Upper lobe of right lung (tissue), 1 donor: ENCODE data around the gene FEZ2. TPM values are rescaled to one million over a fixed set of nuclear protein-coding genes. Genes with fewer than 3 reads are reported as not detected.
A peak's percentile ranks its signal among the peaks of the same experiment; 100 is the strongest.

Experiments used
- ATAC-seq: fragments of 200-7000 bp; cut with Tn5 transposase; one replicate; pipeline ENCODE4 v1.9.1; 2020; ENCODE audit warnings: mild to moderate bottlenecking, moderate library complexity
- DNase-seq: peaks from one replicate; pipeline ENCODE4 v3.0.0-alpha.2; 2020
- H3K27ac ChIP-seq: fragments of 200-600 bp; one replicate; pipeline ENCODE4 v1.8.0; 2022
- H3K27me3 ChIP-seq: fragments of 200-600 bp; one replicate; pipeline ENCODE4 v1.8.0; 2022; ENCODE audit warnings: mild to moderate bottlenecking
- H3K36me3 ChIP-seq: fragments of 200-600 bp; one replicate; pipeline ENCODE4 v1.8.0; 2022
- H3K4me1 ChIP-seq: fragments of 200-600 bp; one replicate; pipeline ENCODE4 v1.8.0; 2022
- H3K4me3 ChIP-seq: fragments of 200-600 bp; one replicate; pipeline ENCODE4 v1.8.0; 2022; ENCODE audit warnings: mild to moderate bottlenecking
- H3K9me3 ChIP-seq: fragments of 200-600 bp; one replicate; pipeline ENCODE4 v1.8.0; 2022
- CTCF ChIP-seq: fragments of 200-600 bp; IDR thresholded peaks from one replicate; pipeline ENCODE4 v1.8.0; 2022; ENCODE audit warnings: antibody characterized with exemption
- intact Hi-C: fragments of 100-400 bp; cut with DNase I; formaldehyde crosslinking; loops from one replicate; pipeline ENCODE4 v1.11.0; 2022
- total RNA-seq: library from RNA; stranded (reverse); fragmentation: NEBNext Ultra II Directional; extraction: Animal tissue kit (Norgen Biotek cat#: 25700); gene quantifications from one replicate; pipeline ENCODE4 v1.2.1, GENCODE V29; 2021
- donor health status: DM: no; HTN: yes; CAD: no; lungs with severe emphysema.

FEZ2 gene
- total RNA-seq, 1 donor from 2014 or later, result 47.1 TPM

GRCh38 chr2:36561237-36561944, 36.6 kb downstream of the FEZ2 start:
- intact Hi-C loops, result no loop called here
- ATAC-seq, result peak; percentile 84
- Histone ChIP-seq H3K4me3 (no peak overlapping the region), H3K4me1 (peaks cover 30% of the 10 kb centered on the region), H3K9me3 (no peaks in the 10 kb centered on the region), H3K36me3 (peaks cover 5% of the 10 kb centered on the region), H3K27me3 (no peaks in the 10 kb centered on the region), H3K27ac (peak overlapping the region; percentile 64)
- no peak for TF ChIP-seq CTCF
- no peak for DNase-seq

- TF ChIP-seq CTCF, result no peak
- H3K27me3 ChIP-seq, result no peaks in the 10 kb centered on the region
- no peak for DNase-seq
- no peak for ATAC-seq
- intact Hi-C loops, result no loop called here
- H3K9me3 ChIP-seq, result no peaks in the 10 kb centered on the region
- peaks cover 9% of the 10 kb centered on the region for H3K36me3 ChIP-seq
- peaks cover 30% of the 10 kb centered on the region for H3K4me1 ChIP-seq
- H3K4me3 ChIP-seq, result no peak overlapping the region
- no peak overlapping the region for H3K27ac ChIP-seq
Observed at GRCh38 chr2:36560726-36561125, 37.2 kb downstream of the FEZ2 start.

GRCh38 chr2:36559221-36559942, 38.6 kb downstream of the FEZ2 start:
- H3K4me1 ChIP-seq, result peaks cover 30% of the 10 kb centered on the region
- H3K27ac ChIP-seq, result no peak overlapping the region
- DNase-seq (no peak), ATAC-seq (no peak)
- no peaks in the 10 kb centered on the region for H3K9me3 ChIP-seq
- H3K36me3 ChIP-seq, result peaks cover 16% of the 10 kb centered on the region
- H3K27me3 ChIP-seq, result no peaks in the 10 kb centered on the region
- H3K4me3 ChIP-seq, result no peak overlapping the region
- intact Hi-C loops, result no loop called here
- TF ChIP-seq CTCF, result no peak

GRCh38 chr2:36556842-36557241, 41.1 kb downstream of the FEZ2 start:
- no peak for DNase-seq
- Histone ChIP-seq H3K36me3 (peaks cover 25% of the 10 kb centered on the region), H3K27me3 (no peaks in the 10 kb centered on the region), H3K4me3 (no peak overlapping the region), H3K9me3 (no peaks in the 10 kb centered on the region), H3K4me1 (peaks cover 12% of the 10 kb centered on the region), H3K27ac (no peak overlapping the region)
- TF ChIP-seq CTCF, result no peak
- ATAC-seq, result no peak
- intact Hi-C loops, result no loop called here

- Histone ChIP-seq H3K27me3 (no peaks in the 10 kb centered on the region), H3K27ac (no peak overlapping the region), H3K4me3 (no peak overlapping the region), H3K4me1 (peaks cover 2% of the 10 kb centered on the region), H3K36me3 (peaks cover 36% of the 10 kb centered on the region), H3K9me3 (no peaks in the 10 kb centered on the region)
- intact Hi-C loops, result no loop called here
- ATAC-seq (no peak), DNase-seq (no peak)
- TF ChIP-seq CTCF, result no peak
Observed at GRCh38 chr2:36555789-36556188, 42.2 kb downstream of the FEZ2 start.
